HEK293T (cell line): ENCODE data around the gene BGN.

Experiments used
- BHLHE40 ChIP-seq: fragments of 450-650 bp; IDR thresholded peaks from 2 replicates; pipeline ENCODE4 v1.6.1; 2016; ENCODE audit warnings: mild to moderate bottlenecking, moderate library complexity, borderline replicate concordance
- CTBP1 ChIP-seq: fragments of 450-650 bp; IDR thresholded peaks from 2 replicates; pipeline ENCODE4 v1.6.1; 2016; ENCODE audit warnings: borderline replicate concordance
- ELF4 ChIP-seq: fragments of 450-650 bp; IDR thresholded peaks from 2 replicates; pipeline ENCODE4 v1.6.1; 2017; ENCODE audit warnings: antibody characterized with exemption
- FOXK2 ChIP-seq: fragments of 450-650 bp; IDR thresholded peaks from 2 replicates; pipeline ENCODE4 v1.6.1; 2016; ENCODE audit warnings: mild to moderate bottlenecking
- FOXM1 ChIP-seq: fragments of 450-650 bp; IDR thresholded peaks from 2 replicates; pipeline ENCODE4 v1.6.1; 2017; ENCODE audit warnings: mild to moderate bottlenecking, borderline replicate concordance
- HDGF ChIP-seq: fragments of 450-650 bp; IDR thresholded peaks from 2 replicates; pipeline ENCODE4 v1.6.1; 2017; ENCODE audit warnings: antibody characterized with exemption, borderline replicate concordance
- LEF1 ChIP-seq: fragments of 450-650 bp; IDR thresholded peaks from 2 replicates; pipeline ENCODE4 v1.6.1; 2017; ENCODE audit warnings: mild to moderate bottlenecking, borderline replicate concordance
- NFRKB ChIP-seq: fragments of 450-650 bp; IDR thresholded peaks from 2 replicates; pipeline ENCODE4 v1.6.1; 2016; ENCODE audit warnings: mild to moderate bottlenecking, moderate library complexity
- PKNOX1 ChIP-seq: fragments of 450-650 bp; IDR thresholded peaks from 2 replicates; pipeline ENCODE4 v1.6.1; 2016
- SP1 ChIP-seq: fragments of 450-650 bp; IDR thresholded peaks from 2 replicates; pipeline ENCODE4 v1.6.1; 2017
- SUZ12 ChIP-seq: fragments of 450-650 bp; IDR thresholded peaks from 2 replicates; pipeline ENCODE4 v1.6.1; 2016; ENCODE audit warnings: mild to moderate bottlenecking
- TARDBP ChIP-seq: fragments of 450-650 bp; IDR thresholded peaks from 2 replicates; pipeline ENCODE4 v1.6.1; 2016
- ZNF384 ChIP-seq: fragments of 450-650 bp; IDR thresholded peaks from 2 replicates; pipeline ENCODE4 v1.6.1; 2016

- TF ChIP-seq ZNF384 (no peak), HDGF (no peak), FOXK2 (no peak), BHLHE40 (no peak), ELF4 (no peak), FOXM1 (no peak), SUZ12 (no peak), LEF1 (no peak), TARDBP (no peak), PKNOX1 (no peak), SP1 (no peak), CTBP1 (no peak), NFRKB (no peak)
Measured at GRCh38 chrX:153549807-153550206, 55.0 kb downstream of the BGN start.
